Thoracic aorta (tissue), 2 donors: ENCODE measurements around the gene RCOR1. TPM values are rescaled to one million over a fixed set of nuclear protein-coding genes. Genes with fewer than 3 reads are reported as not detected.

Experiments used
- ATAC-seq: fragments of 150-250 bp; one replicate; pipeline ENCODE4 v1.8.0; 2017; ENCODE audit warnings: low read depth; ENCODE audit not compliant: insufficient number of reproducible peaks, low FRiP score
- DNase-seq: peaks from one replicate; pipeline ENCODE4 v3.0.0-alpha.2; 2020; ENCODE audit warnings: low spot score
- H3K27ac ChIP-seq, 2 donors: fragments of 200-600 bp; sonication (generic); 1 replicate in 1 of 2; 2 replicates in 1 of 2; pipeline ENCODE4 v1.5.1; 2016; ENCODE audit warnings: mild to moderate bottlenecking in 2 of 2, moderate library complexity in 2 of 2
- H3K27me3 ChIP-seq: fragments of 200-600 bp; sonication (generic); replicated peaks from 2 replicates; pipeline ENCODE4 v1.6.0; 2016; ENCODE audit warnings: mild to moderate bottlenecking; ENCODE audit not compliant: insufficient read depth
- H3K36me3 ChIP-seq: fragments of 200-600 bp; sonication (generic); one replicate; pipeline ENCODE4 v1.5.1; 2016
- H3K4me1 ChIP-seq, 2 donors: fragments of 200-600 bp; sonication (generic); 1 replicate in 1 of 2; 2 replicates in 1 of 2; pipeline versions ENCODE4 v1.5.1 to v1.6.0; 2016; ENCODE audit warnings: low read depth in 2 of 2, mild to moderate bottlenecking in 1 of 2; ENCODE audit not compliant: control insufficient read depth in 1 of 2
- H3K4me3 ChIP-seq: fragments of 200-600 bp; sonication (generic); 2 replicates; pipeline ENCODE4 v1.5.1; 2016; ENCODE audit warnings: mild to moderate bottlenecking
- H3K9me3 ChIP-seq: fragments of 200-600 bp; sonication (generic); 2 replicates; pipeline ENCODE4 v1.5.1; 2016
- CTCF ChIP-seq: fragments of 200-600 bp; sonication (generic); IDR thresholded peaks from one replicate; pipeline ENCODE4 v1.5.1; 2019; ENCODE audit warnings: antibody characterized with exemption
- total RNA-seq, 2 donors: library from RNA; depleted of rRNA; stranded (reverse); fragments of >200 nt; gene quantifications; one replicate each; pipeline versions ENCODE4 v1.1.0 to v1.2.3, GENCODE V29; 2016

The RCOR1 gene
- total RNA-seq, 2 donors from 2014 or later: 6.5 to 17.1 TPM

GRCh38 chr14:102579696-102580549 is 12.5 kb upstream of the RCOR1 start:
- no peaks in the 10 kb centered on the region for H3K36me3 ChIP-seq
- ATAC-seq (no peak), DNase-seq (no peak)
- H3K27me3 ChIP-seq: no peaks in the 10 kb centered on the region
- no peak overlapping the region for H3K4me3 ChIP-seq
- H3K4me1 ChIP-seq: no peaks in the 10 kb centered on the region
- no peaks in the 10 kb centered on the region for H3K9me3 ChIP-seq
- no peak overlapping the region for H3K27ac ChIP-seq
- TF ChIP-seq CTCF: no peak

- DNase-seq (no peak), ATAC-seq (no peak)
- Histone ChIP-seq H3K27me3 (no peaks in the 10 kb centered on the region), H3K4me1 (no peaks in the 10 kb centered on the region), H3K36me3 (no peaks in the 10 kb centered on the region), H3K9me3 (no peaks in the 10 kb centered on the region), H3K27ac (no peak overlapping the region), H3K4me3 (no peak overlapping the region)
- no peak for TF ChIP-seq CTCF
These were observed 11.8 kb upstream of the RCOR1 start for GRCh38 chr14:102580550-102581110.

- no peak for DNase-seq
- Histone ChIP-seq H3K4me3 (no peak overlapping the region), H3K4me1 (no peaks in the 10 kb centered on the region), H3K9me3 (no peaks in the 10 kb centered on the region), H3K27me3 (no peaks in the 10 kb centered on the region), H3K36me3 (no peaks in the 10 kb centered on the region), H3K27ac (no peak overlapping the region)
- no peak for TF ChIP-seq CTCF
- ATAC-seq: no peak
These were observed 11.3 kb upstream of the RCOR1 start for GRCh38 chr14:102581193-102581592.

GRCh38 chr14:102583726-102584125 is 8.7 kb upstream of the RCOR1 start:
- ATAC-seq (no peak), DNase-seq (no peak)
- Histone ChIP-seq H3K36me3 (no peaks in the 10 kb centered on the region), H3K27me3 (no peaks in the 10 kb centered on the region), H3K4me1 (no peaks in the 10 kb centered on the region), H3K27ac (no peak overlapping the region), H3K4me3 (no peak overlapping the region), H3K9me3 (no peaks in the 10 kb centered on the region)
- no peak for TF ChIP-seq CTCF
